NCI-H1105 treated with DMSO at 0.1 percent for 48 hours (cell line): ENCODE results near the gene MAN2B1.
A peak's percentile ranks its signal among the peaks of the same experiment; 100 is the strongest.
"Not testable (repeated sequence)": the region's sequence is repeated elsewhere in the genome, so short reads cannot be mapped to it uniquely, and the experiment has no call there.

ENCODE experiments used
- DNase-seq: peaks from one replicate; lab custom pipeline; 2025; lab: John Stamatoyannopoulos, UW

MAN2B1 gene

DNA sequence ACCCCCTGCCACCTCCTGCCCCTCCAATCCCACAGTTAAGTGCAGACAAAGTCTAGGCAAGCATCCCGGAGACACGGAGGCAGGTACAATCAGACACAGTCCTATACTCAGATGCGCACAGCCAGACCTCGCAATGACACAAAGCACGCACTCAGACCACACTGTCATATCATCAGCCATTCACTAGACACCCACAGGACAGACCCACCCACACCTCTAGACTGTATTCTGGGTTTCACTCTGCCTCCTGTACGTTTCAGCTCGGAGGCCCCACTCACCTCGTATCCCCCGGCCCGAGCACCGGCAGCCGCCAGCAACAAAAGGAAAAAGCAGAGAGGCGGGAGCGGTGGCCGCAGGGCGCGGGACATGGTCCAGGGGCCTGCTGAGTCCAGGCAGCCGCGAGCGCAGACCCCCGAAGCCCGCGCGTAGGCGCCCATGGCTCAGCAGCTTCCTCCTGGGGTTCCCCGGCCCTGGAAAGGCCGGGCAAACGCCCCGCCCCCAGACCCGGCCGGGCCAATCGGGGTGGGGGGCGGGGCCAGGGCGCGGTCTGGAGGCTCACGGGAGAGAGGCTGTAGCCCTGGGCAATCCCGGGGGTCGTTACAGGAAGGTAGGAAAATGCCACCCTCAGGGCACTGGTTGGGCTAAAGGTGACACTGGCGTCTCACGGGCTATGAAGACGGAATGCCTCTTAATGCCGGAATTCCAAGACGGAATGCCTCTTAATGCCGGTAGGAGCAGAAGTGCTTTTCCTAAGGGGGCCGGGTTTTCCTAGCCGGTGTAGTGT is at the start of gene MAN2B1, which contains the start of gene WDR83:
TSS of gene MAN2B1 (minus strand) at position 478 of the 784 bp plus-strand sequence. CDS start at position 437, 41 bp downstream.
TSS of gene WDR83 (plus strand) at position 543 of the 784 bp plus-strand sequence. CDS start 2,984 bp downstream, outside the sequence.
- peak; percentile 74 for DNase-seq

DNA sequence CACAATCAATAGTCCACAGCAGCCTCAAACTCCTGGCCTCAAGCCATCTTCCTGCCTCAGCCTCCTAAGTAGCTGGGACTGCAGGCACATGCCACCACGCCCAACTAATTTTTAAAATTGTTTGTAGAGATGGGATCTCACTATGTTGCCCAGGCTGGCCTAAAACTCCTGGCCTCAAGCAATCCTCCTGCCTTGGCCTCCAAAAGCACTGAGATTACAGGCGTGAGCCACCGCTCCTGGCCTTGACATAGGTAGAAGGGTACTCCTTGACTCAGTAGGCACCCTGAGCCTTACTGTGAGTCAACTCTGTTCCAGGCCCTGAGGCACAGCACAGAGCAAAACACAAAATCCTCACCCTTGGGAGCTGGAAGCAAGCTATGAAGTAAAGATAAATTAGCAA is 49.4 kb upstream of the MAN2B1 start:
- DNase-seq: no peak

DNA sequence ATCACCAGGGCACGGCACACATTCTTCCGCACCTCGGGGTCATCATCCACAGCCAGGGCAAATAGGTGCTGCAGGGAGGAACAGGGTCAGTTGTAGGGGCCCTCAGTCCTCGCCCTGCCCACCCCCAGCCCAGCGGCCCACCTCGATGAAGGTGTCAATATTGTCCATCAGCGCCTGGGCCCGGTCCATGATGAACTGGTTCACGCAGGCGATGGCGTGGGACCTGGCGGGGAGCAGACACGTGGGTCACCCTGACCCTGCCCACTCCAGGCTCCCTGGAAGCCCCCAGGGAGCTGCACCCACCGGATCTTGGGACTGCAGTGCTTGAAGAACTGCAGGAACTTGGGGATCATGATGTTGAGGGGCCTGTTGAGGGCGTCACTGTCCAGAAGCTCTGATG is 48.6 kb upstream of the MAN2B1 start:
- DNase-seq: no peak

DNA sequence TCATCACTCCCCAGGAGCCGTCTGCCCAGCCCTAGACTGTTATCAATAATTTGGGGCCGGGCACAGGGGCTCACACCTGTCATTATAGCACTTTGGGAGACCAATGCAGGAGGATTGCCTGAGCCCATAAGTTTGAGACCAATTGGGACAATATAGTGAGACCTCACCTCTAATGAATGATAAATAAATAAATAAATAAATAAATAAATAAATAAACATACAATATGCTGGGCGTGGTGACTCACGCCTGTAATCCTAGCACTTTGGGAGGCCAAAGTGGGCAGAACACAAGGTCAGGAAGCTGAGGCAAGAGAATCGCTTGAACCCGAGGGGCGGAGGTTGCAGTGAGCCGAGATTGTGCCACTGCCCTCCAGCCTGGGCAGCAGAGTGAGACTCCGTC is 46.8 kb upstream of the MAN2B1 start:
- DNase-seq: not testable (repeated sequence)

DNA sequence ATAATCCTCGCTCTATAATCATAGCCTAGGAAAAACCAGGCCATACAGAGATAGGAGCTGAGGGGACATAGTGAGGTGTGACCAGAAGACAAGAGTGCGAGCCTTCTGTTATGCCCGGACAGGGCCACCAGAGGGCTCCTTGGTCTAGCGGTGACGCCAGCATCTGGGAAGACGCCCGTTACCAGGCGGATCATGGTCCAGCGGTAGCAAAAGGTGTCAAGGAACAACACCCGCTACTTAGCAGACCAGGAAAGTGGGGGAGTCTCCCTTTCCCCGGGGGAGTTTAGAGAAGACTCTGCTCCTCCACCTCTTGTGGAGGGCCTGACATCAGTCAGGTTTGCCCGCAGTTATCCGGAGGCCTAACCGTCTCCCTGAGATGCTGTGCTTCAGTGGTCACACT is 45.5 kb upstream of the MAN2B1 start:
- DNase-seq: not testable (repeated sequence)

DNA sequence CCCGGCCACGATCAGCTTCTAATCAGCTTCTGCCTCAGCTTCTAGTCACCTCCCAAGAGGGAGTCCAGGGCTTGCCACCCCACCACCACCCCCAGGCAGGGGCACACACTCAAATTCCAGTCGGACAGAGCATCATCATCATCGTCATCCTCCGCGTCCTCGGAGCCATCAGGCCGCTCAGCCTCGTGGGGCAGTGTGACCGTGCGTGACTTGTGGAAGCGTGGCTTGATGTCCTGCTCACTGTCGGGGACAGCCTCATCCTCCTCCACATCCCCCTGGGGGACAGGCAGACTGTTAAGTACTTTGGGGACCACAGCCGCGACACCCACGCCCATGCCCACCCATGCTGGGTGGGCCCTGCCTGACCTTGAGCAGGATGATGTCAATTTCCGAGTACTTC is 44.6 kb upstream of the MAN2B1 start:
- DNase-seq: no peak

DNA sequence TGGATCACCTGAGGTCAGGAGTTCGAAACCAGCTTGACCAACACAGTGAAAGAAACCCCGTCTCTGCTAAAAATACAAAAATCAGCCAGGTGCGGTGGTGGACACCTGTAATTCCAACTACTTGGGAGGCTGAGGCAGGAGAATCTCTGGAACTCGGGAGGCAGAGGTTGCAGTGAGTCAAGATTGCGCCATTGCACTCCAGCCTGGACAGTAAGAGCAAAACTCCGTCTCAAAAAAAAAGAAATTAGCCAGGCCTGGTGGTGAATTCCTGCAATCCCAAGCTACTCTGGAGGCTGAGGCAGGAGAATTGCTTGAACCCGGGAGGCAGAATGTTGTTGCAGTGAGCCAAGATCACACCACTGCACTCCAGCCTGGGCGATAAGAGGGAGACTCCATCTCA is 42.1 kb upstream of the MAN2B1 start:
- DNase-seq: no peak

DNA sequence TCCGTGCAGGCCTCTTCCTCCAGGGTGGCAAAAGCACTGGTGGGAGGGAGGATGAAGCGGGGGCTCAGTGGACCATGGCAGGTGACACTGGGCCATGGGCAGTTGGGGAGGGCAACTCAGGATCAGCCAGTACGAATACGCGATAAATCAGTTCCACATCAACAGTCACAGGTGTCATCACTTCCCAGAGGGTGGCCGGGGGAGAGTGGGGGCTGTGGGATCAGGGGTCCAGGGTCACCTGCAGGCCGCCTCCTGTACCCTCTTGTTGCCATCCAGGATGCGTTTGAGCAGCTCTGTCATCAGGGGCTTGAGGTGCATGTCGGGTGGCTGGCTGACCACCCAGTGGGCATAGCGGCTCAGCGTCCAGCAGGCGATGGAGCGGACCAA is 39.8 kb upstream of the MAN2B1 start:
- DNase-seq: no peak

DNA sequence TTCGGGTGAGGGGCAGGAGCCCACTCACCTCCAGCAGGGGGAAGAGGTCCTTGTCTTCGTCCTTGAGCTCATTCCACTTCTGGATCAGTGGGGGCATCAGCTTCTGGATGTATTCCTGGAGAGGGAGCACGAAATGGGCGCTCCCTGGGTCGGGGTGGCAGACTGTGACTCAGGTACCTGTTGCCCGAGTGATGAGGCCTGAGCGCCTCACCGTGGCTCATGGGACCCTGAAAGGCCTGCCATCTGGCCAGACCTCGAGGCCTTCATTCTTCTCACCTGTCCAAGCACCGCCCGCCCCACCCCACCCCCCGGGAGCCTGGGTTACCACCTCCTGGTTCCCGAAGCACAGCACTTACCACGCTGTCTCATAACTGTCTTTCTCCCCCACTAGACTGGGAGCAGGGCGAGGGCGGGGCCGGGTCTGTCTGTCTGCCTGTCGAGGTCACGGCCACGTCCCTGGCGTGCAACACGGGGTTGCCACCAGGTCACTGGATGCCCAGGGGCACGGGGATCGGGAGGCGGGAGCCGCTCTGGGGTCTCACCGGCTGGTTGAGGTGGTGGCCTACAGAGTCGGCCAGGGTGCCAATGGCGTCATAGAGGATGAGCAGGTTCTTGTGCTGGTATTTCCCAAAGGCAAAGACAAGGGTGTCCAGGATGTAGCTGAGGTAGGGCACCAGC is 39.3 kb upstream of the MAN2B1 start:
- DNase-seq: no peak

DNA sequence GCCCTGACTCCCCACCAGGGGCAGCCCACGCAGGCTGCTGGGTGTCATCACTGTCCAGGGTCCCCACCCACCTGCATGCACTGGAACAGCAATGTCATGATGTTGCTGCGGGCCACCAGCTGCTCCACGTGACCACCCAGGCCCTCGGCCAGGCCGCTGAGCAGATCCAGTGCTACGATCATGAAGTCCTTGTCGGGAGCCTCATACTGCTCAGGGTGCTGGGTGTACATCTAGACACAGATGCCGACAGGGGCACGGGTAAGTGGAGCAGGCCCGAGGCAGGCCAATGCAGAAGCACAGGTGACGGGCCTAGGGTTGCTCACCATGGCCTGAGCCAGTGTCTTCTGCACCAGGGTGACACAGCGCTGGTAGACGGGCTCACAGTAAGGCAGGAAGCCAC is 38.6 kb upstream of the MAN2B1 start:
- DNase-seq: no peak

DNA sequence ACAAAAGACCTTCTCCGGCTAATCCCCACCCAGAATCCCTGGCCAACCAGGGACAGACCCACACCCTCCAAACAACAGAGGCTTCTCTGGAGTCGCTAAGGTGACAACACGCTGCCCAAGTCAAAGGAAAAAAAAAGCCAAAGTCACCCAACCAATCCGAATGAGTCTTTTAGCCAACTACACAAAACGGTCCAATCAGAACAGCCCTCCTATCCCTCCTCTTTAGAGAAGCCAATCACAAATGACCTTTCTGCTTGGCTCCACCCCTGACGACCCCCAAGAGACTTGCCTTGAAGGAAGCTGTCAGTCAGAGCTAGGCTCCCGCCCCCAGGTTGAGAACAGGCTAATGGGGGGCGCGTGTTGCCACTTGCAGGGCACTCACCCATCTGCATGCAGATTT is 36.5 kb upstream of the MAN2B1 start:
- DNase-seq: peak; percentile 55

DNA sequence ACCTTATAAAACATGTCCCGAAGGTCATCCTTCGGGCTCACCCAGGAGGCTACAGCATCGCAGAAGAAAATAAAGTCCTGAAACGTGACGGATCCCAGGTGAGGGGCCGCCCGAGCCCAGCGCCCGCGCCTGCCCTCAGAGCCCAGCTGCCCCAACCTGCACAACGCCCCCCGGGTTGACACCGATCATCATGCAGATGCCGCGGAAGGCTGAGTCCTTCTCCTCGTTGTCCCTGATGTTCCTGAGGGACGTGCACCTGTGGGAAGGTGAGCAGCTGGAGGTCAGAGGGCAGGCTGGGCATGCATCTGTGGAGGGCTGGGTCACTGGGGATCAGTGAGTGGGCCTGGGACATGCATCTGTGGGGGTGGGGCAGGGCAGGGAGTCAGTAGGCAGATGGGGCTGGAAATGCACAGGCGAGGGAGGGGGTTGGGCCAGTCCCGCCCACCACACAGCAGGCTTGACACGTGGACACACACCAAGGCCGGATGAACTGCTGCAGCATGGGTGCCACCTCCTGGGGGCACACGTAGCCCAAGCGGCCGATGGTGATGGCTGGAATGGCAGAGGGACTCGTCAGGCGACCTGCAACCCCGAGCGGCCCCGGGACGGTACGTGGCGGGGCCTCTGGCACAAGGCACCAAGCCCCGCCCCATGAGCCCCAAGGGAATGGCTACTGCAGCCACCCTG is 35.2 kb upstream of the MAN2B1 start:
- no peak for DNase-seq

DNA sequence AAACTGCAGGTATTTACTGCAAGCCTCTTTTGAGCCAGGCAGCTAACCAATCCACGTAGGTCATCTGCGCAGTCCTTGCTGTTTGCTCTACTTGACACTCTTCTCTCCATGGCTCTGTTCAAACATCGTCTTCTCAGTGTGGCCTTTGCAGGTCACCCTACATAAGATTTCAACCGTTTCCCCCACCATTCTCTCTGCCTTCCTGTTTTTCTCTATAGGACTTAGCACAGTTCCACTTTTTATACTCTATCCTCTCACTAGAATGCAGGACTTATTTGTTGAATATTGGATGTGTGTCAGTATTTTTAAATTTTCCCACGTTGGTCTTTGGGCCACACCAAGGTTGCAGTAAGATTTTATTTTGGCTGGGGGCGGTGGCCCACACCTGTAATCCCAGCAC is 31.6 kb upstream of the MAN2B1 start:
- no peak for DNase-seq

DNA sequence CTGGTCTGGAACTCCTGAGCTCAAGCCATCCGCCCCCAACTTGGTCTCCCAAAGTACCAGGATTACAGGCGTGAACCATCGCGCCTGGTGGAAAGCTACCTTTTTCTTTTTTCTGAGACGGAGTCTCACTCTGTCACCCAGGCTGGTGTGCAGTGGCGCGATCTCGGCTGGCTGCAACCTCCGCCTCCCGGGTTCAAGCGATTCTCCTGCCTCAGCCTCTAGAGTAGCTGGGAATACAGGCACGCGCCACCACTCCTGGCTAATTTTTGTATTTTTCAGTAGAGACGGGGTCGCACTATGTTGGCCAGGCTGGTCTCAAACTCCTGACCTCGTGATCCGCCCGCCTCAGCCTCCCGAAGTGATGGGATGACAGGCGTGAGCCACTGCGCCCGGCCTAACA is 30.9 kb upstream of the MAN2B1 start:
- not testable (repeated sequence) for DNase-seq

DNA sequence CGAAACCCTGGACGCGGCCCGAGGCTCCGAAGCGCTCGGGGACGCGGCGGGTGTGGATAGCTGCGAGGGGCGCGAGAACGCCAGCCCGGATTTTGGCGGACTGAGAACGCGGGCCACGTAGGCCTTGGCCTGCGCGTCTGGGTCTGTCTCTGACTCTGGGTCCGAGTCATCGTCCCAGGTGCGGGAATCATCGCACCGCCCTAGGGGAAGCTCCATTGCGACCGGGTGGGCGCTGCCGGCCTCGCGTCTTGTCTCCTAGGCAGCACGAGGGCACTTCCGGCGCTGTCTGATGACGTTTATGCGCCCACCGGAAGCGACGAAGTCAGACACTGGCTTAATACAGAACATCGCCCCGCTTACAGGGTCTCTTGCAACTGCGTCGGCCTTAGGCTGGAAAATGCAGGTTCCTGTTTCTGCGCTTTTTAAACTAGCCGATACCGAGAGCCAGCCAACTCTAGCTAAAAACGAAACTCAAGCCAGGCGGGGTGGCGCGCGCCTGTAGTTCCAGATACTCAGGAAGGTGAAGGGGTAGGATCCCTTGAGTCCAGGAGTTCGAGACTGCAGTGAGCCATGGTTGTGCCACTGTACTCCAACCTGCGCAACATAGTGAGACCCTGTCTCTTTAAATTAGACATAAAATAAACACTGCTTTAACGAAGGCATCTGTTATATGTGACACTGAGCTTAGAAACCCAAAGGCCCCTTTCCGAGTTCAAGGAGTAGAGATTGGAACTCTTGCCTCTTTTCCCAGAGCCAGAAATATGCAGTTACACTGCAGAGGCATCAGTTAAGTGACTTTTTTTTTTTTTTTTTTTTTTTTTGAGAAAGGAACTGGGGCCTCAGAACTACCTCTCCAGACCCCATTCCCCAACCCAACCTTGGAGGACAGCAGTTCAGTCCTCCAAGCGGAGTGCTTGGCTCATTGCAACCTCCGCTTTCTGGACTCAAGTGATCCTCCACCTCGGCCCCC is 30.1 kb upstream of the MAN2B1 start, which contains the start of gene FBXW9:
TSS of gene FBXW9 (minus strand) at position 266 of the 970 bp plus-strand sequence. CDS start at position 216, 50 bp downstream.
- peak; percentile 89 for DNase-seq

DNA sequence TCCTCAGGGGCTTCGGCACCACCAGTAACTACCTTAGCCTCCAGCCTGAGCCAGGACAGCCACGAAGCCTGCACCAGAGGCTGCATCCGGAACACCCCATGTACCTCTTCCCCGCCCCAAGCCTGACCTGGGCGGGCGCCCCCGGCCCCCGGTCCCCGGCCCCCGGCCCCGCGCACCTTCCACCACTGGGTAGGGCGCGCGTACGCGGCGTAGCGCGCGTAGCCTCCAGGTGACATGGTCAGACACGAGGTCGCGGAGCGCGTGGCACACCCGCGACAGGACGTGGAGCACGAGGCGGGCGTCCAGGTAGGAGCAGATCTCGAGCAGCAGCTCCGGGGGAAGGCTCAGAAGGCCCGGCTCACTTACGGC is 29.4 kb upstream of the MAN2B1 start:
- DNase-seq: no peak

DNA sequence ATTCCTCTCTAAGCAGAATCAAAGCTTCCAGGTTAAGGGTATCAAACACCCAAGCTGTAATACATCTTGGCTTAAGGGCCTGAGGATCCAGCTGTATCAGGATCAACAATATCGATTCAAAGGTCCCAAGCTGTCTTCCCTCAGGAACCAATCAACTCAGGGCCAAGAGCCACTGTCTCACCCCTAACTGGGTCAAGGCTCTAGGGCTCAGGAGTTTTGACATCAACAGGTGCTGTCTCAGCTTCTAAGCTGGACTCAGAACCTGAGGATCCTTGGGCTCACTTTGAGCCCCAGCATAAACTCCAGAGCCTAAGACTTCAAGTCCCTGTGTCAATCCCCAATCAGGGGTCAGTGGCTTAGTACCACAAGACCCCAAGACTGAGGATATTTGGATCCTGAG is 29.0 kb upstream of the MAN2B1 start:
- DNase-seq: no peak

DNA sequence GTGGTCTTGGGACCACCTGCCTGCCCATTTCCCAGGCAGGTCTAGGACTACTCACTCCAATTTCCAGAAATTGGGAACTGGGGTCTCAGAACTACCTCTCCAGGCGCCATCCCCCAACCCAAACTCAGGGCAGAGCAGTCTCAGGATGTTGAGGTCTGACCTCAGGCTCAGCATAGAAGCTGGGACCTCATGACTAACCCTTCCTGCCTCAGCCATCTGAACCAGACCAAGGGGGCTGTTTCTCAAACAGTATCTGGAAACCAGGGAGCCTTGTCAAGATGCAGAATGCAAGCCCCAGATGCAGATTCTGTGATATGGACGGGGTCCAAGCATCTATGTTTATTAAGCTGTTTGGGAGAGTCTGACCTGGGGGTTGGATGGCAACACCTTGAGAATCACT is 28.6 kb upstream of the MAN2B1 start:
- DNase-seq: no peak

DNA sequence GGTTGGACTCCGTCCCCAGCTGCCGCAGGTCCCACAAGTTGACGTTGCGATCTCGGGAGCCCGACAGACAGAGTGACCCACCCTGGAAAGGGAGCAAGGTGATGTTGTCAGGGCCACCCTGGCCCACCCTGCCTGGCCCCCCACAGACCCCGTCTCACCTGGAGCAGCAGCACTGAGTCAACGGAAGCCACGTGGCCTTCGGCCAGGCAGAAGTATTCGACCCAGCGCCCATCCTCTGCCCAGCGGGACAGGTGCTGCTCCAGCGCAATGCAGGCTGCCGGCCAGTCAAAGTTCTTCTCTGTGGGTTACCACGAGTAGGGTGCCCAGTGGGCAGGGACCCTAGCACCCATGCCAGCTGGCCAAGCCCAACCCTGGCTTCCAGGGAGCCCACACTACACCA is 28.1 kb upstream of the MAN2B1 start:
- DNase-seq: no peak

DNA sequence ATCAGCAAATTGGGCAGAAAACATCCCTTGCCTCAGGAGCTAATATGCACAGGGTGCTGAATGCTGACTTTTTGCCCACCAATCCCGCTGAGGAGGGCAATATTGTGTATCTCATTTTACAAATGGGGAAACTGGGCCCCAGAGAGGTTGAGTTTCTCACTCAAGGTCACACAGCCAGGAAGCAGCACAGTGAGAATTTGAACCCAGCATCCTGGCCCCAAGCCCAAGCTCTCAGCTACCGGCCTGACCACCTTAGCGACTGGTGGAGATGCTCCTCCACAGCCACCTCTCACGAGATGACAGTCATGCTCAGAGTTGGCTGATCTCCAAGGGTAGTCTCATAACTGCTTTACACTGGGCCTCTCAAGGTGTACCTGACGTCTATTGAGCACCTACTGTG is 26.4 kb upstream of the MAN2B1 start:
- no peak for DNase-seq

DNA sequence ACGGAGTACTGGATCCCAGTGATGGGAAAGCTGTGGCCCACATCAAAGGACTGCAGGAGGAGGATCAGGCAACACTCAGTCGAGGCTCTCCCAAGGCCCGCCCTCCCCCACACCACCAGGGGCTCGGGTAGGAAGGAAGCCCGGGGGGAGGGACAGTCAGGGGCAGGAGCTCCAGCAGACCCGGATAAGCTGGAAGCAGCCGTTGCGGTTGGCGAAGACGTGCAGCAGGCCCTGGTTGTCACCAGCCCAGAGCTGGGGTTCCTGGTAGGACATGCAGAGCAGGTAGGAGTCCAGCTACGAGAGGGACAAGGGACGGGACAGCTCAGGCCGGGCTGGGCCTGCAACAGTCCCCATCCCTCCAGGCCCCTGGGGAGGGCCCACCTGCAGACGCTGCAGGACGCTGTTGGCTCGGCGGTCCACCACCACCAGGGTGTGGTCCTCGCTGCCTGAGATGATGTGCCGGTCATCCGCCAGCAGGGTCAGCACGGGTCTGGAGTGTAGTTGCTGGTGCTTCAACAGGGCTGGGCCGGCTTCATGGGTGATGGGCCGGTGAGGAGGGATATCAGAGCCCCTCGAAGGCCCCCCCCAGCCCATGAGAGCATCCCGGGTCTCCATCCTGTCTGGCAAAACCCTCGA is 23.2 kb upstream of the MAN2B1 start:
- no peak for DNase-seq
